GM13977 (cell line): ENCODE data around the gene SLC25A11.

Experiments used
- DNase-seq: peaks from one replicate; pipeline ENCODE4 v3.0.0; 2012; ENCODE audit warnings: low spot score
- CTCF ChIP-seq: IDR thresholded peaks from 2 replicates; pipeline ENCODE4 v1.5.1; 2012; ENCODE audit warnings: mild to moderate bottlenecking, control low read depth; ENCODE audit not compliant: insufficient read depth; ENCODE audit errors: extremely low read depth, missing control alignments
- in situ Hi-C: fragments of 300-500 bp; cut with MboI; formaldehyde crosslinking; loops from one replicate; pipeline ENCODE4 v1.12.0; 2022; ENCODE audit warnings: low sequenced_read_pairs, low pct_unique_long_range_greater_than_20kb, mixed read lengths, inconsistent platforms; ENCODE audit not compliant: unreplicated experiment

Gene SLC25A11

GRCh38 chr17:4891411-4892410 lies 48.1 kb downstream of the SLC25A11 start:
- TF ChIP-seq CTCF = no peak
- in situ Hi-C loops = no loop called here
- DNase-seq = no peak

GRCh38 chr17:4887581-4887980 lies 52.3 kb downstream of the SLC25A11 start:
- DNase-seq = no peak
- in situ Hi-C loops = loop anchor here (5.0 kb wide), 1 partner anchor 160 kb away; no protein-coding TSS in a partner anchor
- TF ChIP-seq CTCF = no peak
